Lung (tissue), 12 donors: Measurements from ENCODE around the gene TNFRSF21. TPM values are rescaled to one million over a fixed set of nuclear protein-coding genes. Genes with fewer than 3 reads are reported as not detected.

Experiments
- ATAC-seq: fragments of 200-7000 bp; cut with Tn5 transposase; one replicate; pipeline ENCODE4 v1.9.1; 2020; ENCODE audit warnings: moderate number of reproducible peaks; ENCODE audit not compliant: insufficient read depth, low FRiP score
- DNase-seq, 3 donors: peaks; one replicate each; pipeline ENCODE4 v3.0.0-alpha.2; 2013 to 2017
- H3K27ac ChIP-seq, 2 donors: one replicate each; pipeline ENCODE4 v1.5.1; 2013; ENCODE audit warnings: mild to moderate bottlenecking in 2 of 2, moderate library complexity in 2 of 2, control low read depth in 1 of 2, inconsistent platforms in 1 of 2, low read depth in 1 of 2, low read length in 1 of 2
- H3K27me3 ChIP-seq, 3 donors: one replicate each; pipeline ENCODE4 v1.5.1; 2013; ENCODE audit warnings: low read length in 2 of 3; ENCODE audit not compliant: control insufficient read depth in 3 of 3, insufficient read depth in 3 of 3
- H3K36me3 ChIP-seq, 4 donors: one replicate each; pipeline ENCODE4 v1.5.1; 2013; ENCODE audit warnings: low read length in 4 of 4, mild to moderate bottlenecking in 1 of 4, moderate library complexity in 1 of 4; ENCODE audit not compliant: control insufficient read depth in 4 of 4, insufficient read depth in 4 of 4
- H3K4me1 ChIP-seq, 5 donors: one replicate each; pipeline ENCODE4 v1.5.1; 2013; ENCODE audit warnings: low read length in 5 of 5, mild to moderate bottlenecking in 2 of 5, moderate library complexity in 1 of 5; ENCODE audit not compliant: control insufficient read depth in 5 of 5, insufficient read depth in 5 of 5
- H3K4me3 ChIP-seq: one replicate; pipeline ENCODE4 v1.5.1; 2013; ENCODE audit warnings: mild to moderate bottlenecking, control low read depth, moderate library complexity
- H3K9ac ChIP-seq, 2 donors: one replicate each; pipeline ENCODE4 v1.5.1; 2013; ENCODE audit warnings: low read length in 2 of 2, control low read depth in 1 of 2; ENCODE audit not compliant: insufficient read depth in 1 of 2
- H3K9me3 ChIP-seq, 4 donors: one replicate each; pipeline ENCODE4 v1.5.1; 2013; ENCODE audit warnings: low read length in 3 of 4, mild to moderate bottlenecking in 1 of 4, moderate library complexity in 1 of 4; ENCODE audit not compliant: control insufficient read depth in 4 of 4, insufficient read depth in 3 of 4
- CTCF ChIP-seq: IDR thresholded peaks from 2 replicates; pipeline ENCODE4 v1.5.1; 2012; ENCODE audit warnings: mild to moderate bottlenecking; ENCODE audit errors: control extremely low read depth, extremely low read depth
- WGBS, 2 donors: extraction: QIAGEN DNeasy Blood & Tissue Kit; methylation state at CpG; one replicate each; pipeline ENCODE4 v1.1.7; 2013; 5-methylcytosine and 5-hydroxymethylcytosine counted together
- polyA plus RNA-seq, 2 donors: library from polyadenylated mRNA; stranded (reverse); fragments of 200-250 nt; gene quantifications; one replicate each; pipeline ENCODE4 v1.2.1, GENCODE V29; 2013
- total RNA-seq, 2 donors: library from RNA; depleted of rRNA in 1 of 2; stranded (reverse); fragments of >200 nt in 1 of 2; gene quantifications; one replicate each; pipeline ENCODE4 v1.2.1, GENCODE V29; 2014 to 2021
- donor health status: control.
- donor health status: control.
- donor health status: Bipolar disorder and iron deficiency.
- donor health status: healthy.
- donor health status: DM: yes; HTN: yes; CAD: no.

TNFRSF21 gene
- total and polyA plus RNA-seq, 4 donors = 11.1 to 36.6 (median 24.5) TPM

GRCh38 chr6:47195011-47195650 lies 114.6 kb downstream of the TNFRSF21 start:
- no peak for ATAC-seq
- 69 to 79% methylated on average over 4 of the region's 4 CpGs for WGBS, 2 donors
- no peak overlapping the region for H3K4me3 ChIP-seq

GRCh38 chr6:47188588-47189021 lies 121.1 kb downstream of the TNFRSF21 start:
- 62 to 83% methylated on average over 1 of the region's 1 CpG for WGBS, 2 donors
- ATAC-seq = peak; percentile 75

More at GRCh38 chr6:47195011-47195650, 114.6 kb downstream of the TNFRSF21 start:
- Histone ChIP-seq H3K27ac (no peak overlapping the region), H3K9me3 (no peaks in the 10 kb centered on the region), H3K27me3 (no peaks in the 10 kb centered on the region), H3K36me3 (no peaks in the 10 kb centered on the region), H3K9ac (no peak overlapping the region), H3K4me1 (peaks cover 0 to 15% (median 0%) of the 10 kb centered on the region in 5 donors)
- no peak for TF ChIP-seq CTCF
- peak; percentile 83 to 92 (median 90) for DNase-seq

GRCh38 chr6:47187893-47188587 lies 121.7 kb downstream of the TNFRSF21 start:
- Histone ChIP-seq H3K9ac (no peak overlapping the region), H3K27ac (no peak overlapping the region), H3K9me3 (no peaks in the 10 kb centered on the region), H3K36me3 (no peaks in the 10 kb centered on the region), H3K4me3 (no peak overlapping the region), H3K27me3 (no peaks in the 10 kb centered on the region), H3K4me1 (peaks cover 0 to 8% (median 0%) of the 10 kb centered on the region in 5 donors)
- no peak for DNase-seq
- WGBS, 2 donors = 91 to 93% methylated on average over 5 of the region's 5 CpGs
- TF ChIP-seq CTCF = no peak
- no peak for ATAC-seq

More at GRCh38 chr6:47188588-47189021, 121.1 kb downstream of the TNFRSF21 start:
- H3K4me3 ChIP-seq = no peak overlapping the region
- H3K27ac ChIP-seq = no peak overlapping the region
- no peak for TF ChIP-seq CTCF
- no peak for DNase-seq
- H3K27me3 ChIP-seq = no peaks in the 10 kb centered on the region
- H3K36me3 ChIP-seq = no peaks in the 10 kb centered on the region
- no peak overlapping the region for H3K9ac ChIP-seq
- H3K4me1 ChIP-seq = peaks cover 0 to 8% (median 0%) of the 10 kb centered on the region in 5 donors
- no peaks in the 10 kb centered on the region for H3K9me3 ChIP-seq
